Right lung (tissue), 5 donors: ENCODE data around the gene PRRG2. TPM values are rescaled to one million over a fixed set of nuclear protein-coding genes. Genes with fewer than 3 reads are reported as not detected.
"Not testable (repeated sequence)": the region's sequence is repeated elsewhere in the genome, so short reads cannot be mapped to it uniquely, and the experiment has no call there.

ENCODE experiments used
- DNase-seq, 2 donors: peaks; one replicate each; pipeline ENCODE4 v3.0.0-alpha.2; 2013
- polyA plus RNA-seq, 5 donors: library from polyadenylated mRNA; unstranded; fragments of 120-200 nt; gene quantifications; one replicate each; pipeline versions ENCODE4 v1.2.1 to v1.2.3, GENCODE V29; 2013; ENCODE audit warnings: inconsistent platforms in 1 of 5, low replicate concordance in 1 of 5; ENCODE audit not compliant: insufficient read length in 5 of 5, insufficient read depth in 1 of 5

PRRG2 gene
- polyA plus RNA-seq, 5 donors = 3.3 to 6.1 (median 4.4) TPM

DNA sequence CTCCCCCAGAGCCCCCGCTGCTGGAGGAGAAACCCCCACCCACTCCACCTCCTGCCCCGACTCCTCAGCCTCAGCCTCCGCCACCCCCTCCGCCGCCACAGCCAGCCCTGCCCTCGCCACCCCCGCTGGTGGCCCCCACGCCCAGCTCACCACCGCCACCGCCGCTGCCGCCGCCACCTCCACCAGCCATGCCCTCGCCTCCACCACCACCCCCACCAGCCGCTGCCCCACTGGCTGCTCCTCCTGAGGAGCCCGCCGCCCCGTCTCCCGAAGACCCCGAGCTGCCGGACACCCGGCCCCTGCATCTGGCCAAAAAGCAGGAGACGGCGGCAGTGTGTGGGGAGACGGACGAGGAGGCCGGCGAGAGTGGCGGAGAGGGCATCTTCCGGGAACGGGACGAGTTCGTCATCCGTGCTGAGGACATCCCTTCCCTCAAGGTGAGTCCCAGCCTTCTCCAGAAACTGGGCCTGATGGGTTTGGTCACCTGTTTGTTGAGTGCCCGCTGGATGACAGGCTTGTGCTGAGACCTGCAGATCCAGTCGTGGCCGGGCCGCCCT, 20.4 kb downstream of the PRRG2 start:
- no peak for DNase-seq

GRCh38 chr19:49602806-49603205, 21.7 kb downstream of the PRRG2 start:
- DNase-seq = no peak

DNA sequence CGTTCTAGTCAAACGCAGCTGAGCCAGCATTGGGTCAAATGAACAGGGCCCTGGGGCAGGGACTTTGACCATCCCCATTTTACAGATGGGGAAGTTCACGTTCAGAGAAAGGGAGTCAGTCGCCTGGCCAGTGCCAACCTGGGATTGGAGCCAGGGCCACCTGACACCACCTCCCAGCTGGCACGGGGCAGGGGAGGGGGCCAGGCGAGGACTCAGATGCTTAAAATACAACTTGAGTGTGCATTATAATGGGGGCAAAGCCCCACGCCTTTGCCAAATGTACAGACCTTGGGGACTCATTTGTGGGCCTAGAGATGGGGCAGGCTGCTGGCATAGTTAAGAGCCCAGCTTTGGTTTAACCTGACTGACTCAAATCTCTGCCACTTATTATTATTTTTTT, 24.5 kb downstream of the PRRG2 start:
- no peak for DNase-seq

- no peak for DNase-seq
These were observed 28.5 kb downstream of the PRRG2 start for GRCh38 chr19:49609499-49610092.

DNA sequence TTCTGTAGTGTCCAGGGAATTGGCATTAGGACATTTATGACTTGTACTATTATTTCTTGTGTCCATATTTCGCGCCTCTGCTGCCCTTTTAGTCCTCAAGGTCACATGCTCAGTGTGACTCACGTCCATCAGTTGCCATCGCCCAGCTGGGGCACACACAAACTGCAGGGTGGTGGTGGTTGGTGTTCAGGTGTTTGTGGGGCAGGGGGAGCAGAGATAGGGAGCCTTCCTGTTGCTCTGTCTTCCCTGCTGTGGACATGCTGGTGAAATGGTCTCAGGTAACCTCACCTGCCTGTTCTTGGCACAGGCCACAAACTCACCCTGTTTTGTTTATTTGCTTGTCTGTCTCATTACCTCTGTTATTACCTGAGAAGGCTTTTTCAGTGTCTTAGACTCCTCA, 32.3 kb downstream of the PRRG2 start:
- no peak for DNase-seq

GRCh38 chr19:49614096-49614833, 33.1 kb downstream of the PRRG2 start:
- no peak for DNase-seq

DNA sequence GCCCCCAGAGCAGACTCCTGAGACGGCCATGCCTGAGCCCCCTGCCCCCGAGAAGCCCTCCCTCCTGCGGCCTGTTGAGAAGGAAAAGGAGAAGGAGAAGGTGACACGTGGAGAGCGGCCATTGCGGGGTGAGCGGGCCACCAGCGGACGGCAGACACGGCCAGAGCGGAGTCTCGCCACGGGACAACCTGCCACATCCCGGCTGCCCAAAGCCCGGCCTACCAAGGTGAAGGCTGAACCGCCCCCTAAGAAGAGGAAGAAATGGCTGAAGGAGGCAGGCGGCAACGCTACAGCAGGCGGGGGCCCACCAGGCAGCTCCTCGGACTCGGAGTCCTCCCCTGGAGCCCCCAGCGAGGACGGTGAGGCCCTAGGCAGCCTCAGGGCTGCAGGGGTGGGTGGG, 34.7 kb downstream of the PRRG2 start:
- DNase-seq = no peak

DNA sequence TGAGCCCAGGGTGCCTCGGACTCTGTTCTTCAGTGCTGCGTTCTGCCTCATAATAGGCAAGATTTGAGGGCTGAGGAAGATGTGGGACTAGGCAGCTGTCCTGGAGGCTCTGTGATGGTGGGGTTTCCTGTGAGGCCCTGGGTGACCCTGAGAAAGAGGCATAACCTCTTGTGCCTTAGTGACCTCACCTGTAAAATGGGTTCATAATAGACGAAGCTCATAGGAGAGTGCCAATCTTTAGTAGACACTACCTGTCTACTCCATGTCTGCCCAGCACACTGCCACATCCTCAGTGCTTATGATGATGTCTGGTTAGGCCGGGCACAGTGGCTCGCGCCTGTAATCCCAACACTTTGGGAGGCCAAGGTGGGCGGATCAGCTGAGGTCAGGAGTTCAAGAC, 35.4 kb downstream of the PRRG2 start:
- no peak for DNase-seq

GRCh38 chr19:49616945-49617344, 35.8 kb downstream of the PRRG2 start:
- DNase-seq = no peak

GRCh38 chr19:49617860-49618259, 36.7 kb downstream of the PRRG2 start:
- DNase-seq = not testable (repeated sequence)

DNA sequence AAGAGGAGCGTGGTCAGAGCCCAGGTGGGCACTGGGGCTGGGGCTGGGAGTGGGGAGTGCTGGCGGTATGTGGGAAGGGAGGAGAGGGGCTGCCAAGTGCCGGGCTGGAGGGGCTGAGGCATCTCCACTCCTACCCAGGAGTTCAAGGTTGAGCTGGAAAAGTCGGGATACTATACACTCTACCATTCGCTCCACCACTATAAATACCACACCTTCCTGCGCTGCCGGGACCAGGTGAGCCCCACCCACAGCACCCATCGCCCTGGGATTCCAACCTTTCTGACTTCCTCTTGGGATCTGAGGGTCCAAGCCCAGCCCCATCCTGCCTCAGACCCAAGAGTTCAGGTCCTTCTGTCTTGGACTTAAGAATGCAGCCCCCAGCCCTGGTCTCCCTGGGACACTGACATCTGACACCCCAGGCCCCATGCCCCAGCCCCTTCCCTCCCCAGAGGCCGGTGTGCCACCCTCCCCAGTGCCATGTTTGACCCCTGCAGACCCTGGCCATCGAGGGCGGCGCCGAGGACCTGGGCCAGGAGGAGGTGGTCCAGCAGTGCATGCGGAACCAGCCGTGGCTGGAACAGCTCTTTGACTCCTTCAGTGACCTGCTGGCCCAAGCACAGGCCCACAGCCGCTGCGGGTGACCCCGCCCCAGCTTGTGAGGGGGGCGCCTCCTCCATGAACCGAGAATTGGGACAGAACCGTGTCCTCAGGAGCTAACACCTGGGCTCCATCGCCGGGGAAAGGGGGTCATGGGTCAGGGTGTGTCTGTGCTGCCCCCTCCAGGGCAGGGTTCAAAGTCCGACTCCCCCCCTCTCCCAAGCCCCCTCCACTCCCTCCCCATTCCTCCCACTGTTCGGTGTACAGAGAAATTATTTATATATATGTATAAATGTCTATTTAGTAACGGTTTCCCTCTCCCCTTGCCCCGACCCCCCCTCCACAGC, 44.1 kb downstream of the PRRG2 start:
- DNase-seq = no peak

DNA sequence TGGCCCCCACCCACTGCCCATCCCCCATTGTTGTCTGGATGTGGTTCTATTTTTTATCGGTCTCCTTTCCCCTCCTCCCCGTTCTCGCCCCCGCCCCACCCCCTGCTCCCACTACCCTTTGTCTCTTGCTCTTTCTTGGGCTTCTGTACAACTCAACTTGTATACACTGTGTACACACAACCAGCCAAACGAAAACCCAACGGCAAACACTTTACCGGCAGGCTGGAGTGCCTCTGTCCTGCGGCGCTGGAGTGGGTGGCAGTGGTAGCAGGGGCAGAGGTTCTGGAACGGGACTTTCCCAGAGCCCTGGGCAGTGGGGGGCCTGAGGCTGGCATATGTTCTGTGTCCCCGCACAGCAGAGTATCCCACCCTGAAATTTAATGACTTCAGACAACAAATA, 45.1 kb downstream of the PRRG2 start:
- no peak for DNase-seq

DNA sequence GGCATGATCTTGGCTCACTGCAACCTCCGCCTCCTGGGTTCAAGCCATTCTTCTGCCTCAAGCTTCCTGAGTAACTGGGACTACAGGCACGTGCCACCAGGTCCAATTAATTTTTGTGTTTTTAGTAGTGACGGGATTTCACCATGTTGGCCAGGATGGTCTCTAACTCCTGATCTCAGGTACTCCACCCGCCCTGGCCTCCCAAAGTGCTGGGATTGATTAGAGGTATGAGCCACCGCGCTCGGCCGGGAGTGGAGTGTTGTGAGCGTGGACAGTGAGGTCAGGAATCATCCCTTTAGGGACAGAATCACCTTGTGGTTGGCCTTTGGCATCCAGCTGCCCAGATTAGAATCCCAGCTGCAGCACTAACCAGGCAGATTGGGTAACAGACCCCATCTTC, 48.5 kb downstream of the PRRG2 start:
- DNase-seq = no peak

- DNase-seq = no peak
These were observed 50.0 kb downstream of the PRRG2 start for GRCh38 chr19:49631014-49631588.

DNA sequence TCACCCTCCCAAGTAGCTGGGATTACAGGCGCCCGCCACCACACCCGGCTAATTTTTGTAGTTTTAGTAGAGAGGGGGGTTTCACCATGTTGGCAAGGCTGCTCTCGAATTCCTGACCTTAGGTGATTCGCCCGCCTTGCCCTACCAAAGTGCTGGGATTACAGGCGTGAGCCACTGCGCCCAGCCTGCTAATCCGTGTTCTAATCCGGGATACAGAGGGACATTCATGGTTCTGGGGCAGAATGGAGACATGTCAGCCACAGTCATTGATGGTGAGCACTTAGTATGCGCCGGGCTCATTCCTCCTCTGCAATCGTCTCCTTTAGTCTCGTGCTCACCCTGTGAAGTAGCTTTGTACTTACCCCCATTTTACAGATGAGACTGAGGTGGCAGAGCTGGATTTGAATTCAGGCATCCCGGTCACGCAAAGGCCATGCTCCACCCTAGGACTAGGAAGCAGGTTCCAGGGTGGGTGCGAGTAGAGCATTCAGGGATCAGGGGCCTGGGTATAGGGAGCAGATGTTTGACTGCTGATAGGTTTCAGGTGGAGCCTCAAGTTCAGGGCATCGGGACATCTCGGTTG, 50.6 kb downstream of the PRRG2 start:
- no peak for DNase-seq

- DNase-seq = no peak
These were observed 51.5 kb downstream of the PRRG2 start for GRCh38 chr19:49632576-49632975.

GRCh38 chr19:49633273-49633672, 52.2 kb downstream of the PRRG2 start:
- DNase-seq = not testable (repeated sequence)

GRCh38 chr19:49635530-49636232, 54.6 kb downstream of the PRRG2 start:
- DNase-seq = no peak

- DNase-seq = no peak
These were observed 55.3 kb downstream of the PRRG2 start for GRCh38 chr19:49636233-49636932.
